ENCODE data around the gene RRAGC. TPM values are rescaled to one million over a fixed set of nuclear protein-coding genes. Genes with fewer than 3 reads are reported as not detected.
A peak's percentile ranks its signal among the peaks of the same experiment; 100 is the strongest.

RRAGC gene
- total and polyA plus RNA-seq, 10 of the 15 experiments (the other 5 are each of a cell fraction or from before 2014, with no cell fraction given): 5.5 to 22.1 (median 15.0) TPM

GRCh38 chr1:38852780-38853179 is 6.8 kb downstream of the RRAGC start (continued):
- TF ChIP-seq NFYA (IDR thresholded peaks at IDR 0.05; ENCODE audit: borderline replicate concordance, low read depth, low read length) (no peak), ATF7 (IDR thresholded peaks at IDR 0.05; ENCODE audit: low read depth) (0 out of 2 replicates have a peak, but pooled peaks have one; percentile 11), BMI1 (IDR thresholded peaks at IDR 0.05; ENCODE audit: borderline replicate concordance) (0 out of 2 replicates have a peak, but pooled peaks have one; percentile 21), WRNIP1 (IDR thresholded peaks at IDR 0.05; ENCODE audit: borderline replicate concordance, low read depth, low read length) (no peak), CBX5 (IDR thresholded peaks at IDR 0.05; ENCODE audit: low read depth) (no peak), ATF2 (IDR thresholded peaks at IDR 0.05; ENCODE audit: low read length) (peak; percentile 61; the same call in 1 of the 2 replicates), EP300 (IDR thresholded peaks at IDR 0.05; ENCODE audit: borderline replicate concordance in 1 of 2, control insufficient read depth in 1 of 2, low read depth in 2 of 2, low read length in 2 of 2) (0 out of 4 replicates have a peak, but pooled peaks of 1 of the 2 experiments have one; percentile 24), BHLHE40 (IDR thresholded peaks at IDR 0.05; ENCODE audit: borderline replicate concordance in 1 of 2, low read depth in 2 of 2, low read length in 1 of 2) (peak in 1 of 2 experiments; percentile 10; a peak in 1 of 4 replicates), SMARCA5 (IDR thresholded peaks at IDR 0.05) (no peak), PML (IDR thresholded peaks at IDR 0.05; ENCODE audit: low read length) (no peak), SP1 (IDR thresholded peaks at IDR 0.05; ENCODE audit: low read depth, low read length) (no peak), ZBTB40 (IDR thresholded peaks at IDR 0.05; ENCODE audit: borderline replicate concordance) (no peak), RBBP5 (conservative IDR thresholded peaks at IDR 0.05) (no peak), MTA2 (IDR thresholded peaks at IDR 0.05; ENCODE audit: low read depth) (peak; percentile 53; the same call in 1 of the 2 replicates), TCF12 (IDR thresholded peaks at IDR 0.05; ENCODE audit: low read depth, low read length) (no peak), TARDBP (IDR thresholded peaks at IDR 0.05; ENCODE audit: borderline replicate concordance) (no peak), MEF2B (IDR thresholded peaks at IDR 0.05; ENCODE audit: partially characterized antibody, poor library complexity, severe bottlenecking) (peak; percentile 71), E4F1 (IDR thresholded peaks at IDR 0.05; ENCODE audit: borderline replicate concordance, partially characterized antibody) (no peak), ESRRA (IDR thresholded peaks at IDR 0.05; ENCODE audit: low read length) (no peak), CTCF (IDR thresholded peaks at IDR 0.05 in 2 of 3, conservative IDR thresholded peaks at IDR 0.05 in 1 of 3; ENCODE audit: control insufficient read depth in 2 of 3, extremely low read depth in 1 of 3, insufficient read depth in 1 of 3, low read depth in 3 of 3, low read length in 3 of 3) (no peak)
